WI38 (cell line): ENCODE data around the gene RBFOX1.

Source experiments
- H3K4me3 ChIP-seq: 2 replicates; pipeline ENCODE4 v1.5.1; 2011; ENCODE audit warnings: low read depth, mild to moderate bottlenecking, control low read depth, low read length
- TF ChIP-seq, protein P1 (sequence below): IDR thresholded peaks from 2 replicates; pipeline ENCODE4 v1.5.1; 2012; ENCODE audit warnings: low read depth, mild to moderate bottlenecking, control low read depth, low read length

RBFOX1 gene

DNA sequence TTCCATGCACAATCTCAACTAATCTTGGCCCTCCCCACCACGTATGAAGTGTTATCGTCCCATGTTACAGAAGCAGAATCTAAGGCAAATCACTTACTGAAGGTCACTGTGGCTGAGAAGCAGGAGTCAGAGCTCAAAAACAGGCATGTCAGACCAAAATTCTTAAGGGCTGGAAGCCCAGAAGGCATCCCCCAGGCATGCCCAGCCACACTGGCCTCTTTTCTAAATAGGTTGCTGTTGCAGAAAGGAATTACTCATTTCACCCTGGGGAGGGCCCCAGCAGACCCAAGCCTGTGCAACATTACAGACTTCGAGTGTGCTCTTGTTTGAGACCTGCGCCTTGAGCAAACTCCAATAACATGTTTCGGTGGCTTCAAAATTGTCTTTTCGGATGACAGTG lies 194.1 kb downstream of the RBFOX1 start:
- no peak overlapping the region for H3K4me3 ChIP-seq
- TF ChIP-seq, protein P1, sequence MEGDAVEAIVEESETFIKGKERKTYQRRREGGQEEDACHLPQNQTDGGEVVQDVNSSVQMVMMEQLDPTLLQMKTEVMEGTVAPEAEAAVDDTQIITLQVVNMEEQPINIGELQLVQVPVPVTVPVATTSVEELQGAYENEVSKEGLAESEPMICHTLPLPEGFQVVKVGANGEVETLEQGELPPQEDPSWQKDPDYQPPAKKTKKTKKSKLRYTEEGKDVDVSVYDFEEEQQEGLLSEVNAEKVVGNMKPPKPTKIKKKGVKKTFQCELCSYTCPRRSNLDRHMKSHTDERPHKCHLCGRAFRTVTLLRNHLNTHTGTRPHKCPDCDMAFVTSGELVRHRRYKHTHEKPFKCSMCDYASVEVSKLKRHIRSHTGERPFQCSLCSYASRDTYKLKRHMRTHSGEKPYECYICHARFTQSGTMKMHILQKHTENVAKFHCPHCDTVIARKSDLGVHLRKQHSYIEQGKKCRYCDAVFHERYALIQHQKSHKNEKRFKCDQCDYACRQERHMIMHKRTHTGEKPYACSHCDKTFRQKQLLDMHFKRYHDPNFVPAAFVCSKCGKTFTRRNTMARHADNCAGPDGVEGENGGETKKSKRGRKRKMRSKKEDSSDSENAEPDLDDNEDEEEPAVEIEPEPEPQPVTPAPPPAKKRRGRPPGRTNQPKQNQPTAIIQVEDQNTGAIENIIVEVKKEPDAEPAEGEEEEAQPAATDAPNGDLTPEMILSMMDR: no peak

DNA sequence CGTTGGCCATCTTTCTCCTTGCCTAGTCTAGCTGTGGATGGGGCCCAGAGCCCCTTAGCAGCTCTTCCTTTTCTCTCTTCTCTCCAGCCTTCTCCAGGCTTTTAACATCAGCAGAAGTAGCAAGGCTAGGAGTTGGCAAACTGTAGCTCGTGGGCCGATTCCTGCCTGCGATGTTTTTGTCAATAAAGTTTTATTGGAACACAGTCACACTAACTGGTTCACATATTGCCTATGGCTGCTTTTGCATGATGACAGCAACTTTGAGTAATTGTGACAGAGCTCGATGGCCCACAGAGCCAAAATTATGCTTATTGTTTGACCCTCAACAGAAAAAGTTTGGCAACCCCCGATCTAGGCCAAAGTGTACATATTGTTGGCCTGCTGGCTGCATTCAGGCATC lies 199.9 kb downstream of the RBFOX1 start:
- no peak overlapping the region for H3K4me3 ChIP-seq
- TF ChIP-seq, protein P1: no peak

DNA sequence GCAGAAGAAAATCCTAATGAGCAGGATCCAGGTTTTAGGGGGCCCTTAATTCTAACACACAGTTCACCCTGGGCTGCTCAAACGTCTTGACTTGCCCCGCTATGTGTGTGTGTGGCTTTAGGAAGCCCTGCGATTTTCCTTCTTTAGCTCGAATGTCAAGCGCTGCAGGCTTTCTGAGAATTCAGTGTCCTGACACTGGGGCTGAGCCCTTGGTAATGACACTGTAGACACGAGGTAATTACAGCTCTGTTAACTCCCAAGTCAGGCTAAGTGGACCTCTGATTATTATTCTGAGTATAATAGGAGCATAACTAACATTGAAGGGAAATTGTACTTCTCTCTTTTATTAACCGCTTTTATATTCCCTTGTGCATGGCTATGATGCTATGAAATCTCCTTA lies 202.1 kb downstream of the RBFOX1 start:
- no peak overlapping the region for H3K4me3 ChIP-seq
- TF ChIP-seq, protein P1: no peak

- no peak overlapping the region for H3K4me3 ChIP-seq
- TF ChIP-seq, protein P1: no peak
These were observed 208.4 kb downstream of the RBFOX1 start for GRCh38 chr16:7541026-7541425.

GRCh38 chr16:7545251-7545650 lies 212.6 kb downstream of the RBFOX1 start:
- TF ChIP-seq, protein P1: no peak
- H3K4me3 ChIP-seq: no peak overlapping the region

DNA sequence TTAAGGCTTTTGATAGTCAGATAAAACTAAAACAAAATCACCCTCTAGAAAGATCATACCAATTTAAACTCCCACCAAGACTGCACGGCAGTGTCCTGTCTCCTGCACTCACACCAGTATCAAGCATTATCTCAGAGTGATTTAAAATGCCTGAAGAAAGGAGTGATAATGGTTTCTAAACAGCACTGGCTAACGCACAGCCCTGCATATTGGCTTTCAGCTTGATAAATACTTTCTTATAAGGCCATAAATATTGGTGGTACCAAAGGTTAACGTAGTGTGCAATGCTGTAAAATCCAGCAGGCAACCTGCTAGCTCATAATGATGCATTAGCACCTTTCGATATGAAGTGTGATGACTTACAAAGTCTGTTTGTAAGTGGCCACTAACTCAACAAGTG lies 214.3 kb downstream of the RBFOX1 start:
- TF ChIP-seq, protein P1: no peak
- H3K4me3 ChIP-seq: no peak overlapping the region

- TF ChIP-seq, protein P1: no peak
- no peak overlapping the region for H3K4me3 ChIP-seq
These were observed 215.1 kb downstream of the RBFOX1 start for GRCh38 chr16:7547736-7548135.
